HCT116 (cell line): ENCODE measurements around the gene SSX2IP. TPM values are rescaled to one million over a fixed set of nuclear protein-coding genes. Genes with fewer than 3 reads are reported as not detected.

Source experiments
- ATAC-seq: fragments of 200-7000 bp; cut with Tn5 transposase; 2 replicates; pipeline ENCODE4 v1.9.1; 2020; ENCODE audit warnings: mild to moderate bottlenecking, moderate library complexity
- BruUV-seq: library from RNA; stranded (reverse); fragments of 400-500 nt; replicated peaks from 2 replicates; lab custom pipeline; 2021; lab: Mats Ljungman, UMichigan
- CTCF ChIA-PET: fragments of 300-600 bp; sonication (Branson Sonifier 250); formaldehyde crosslinking; loops from one replicate; lab custom pipeline; 2021; ENCODE audit warnings: antibody characterized with exemption; lab: Charles Lee
- POLR2A ChIA-PET: fragments of 300-600, 350-600 bp; sonication (Branson Sonifier 250); formaldehyde crosslinking; loops from one replicate; lab custom pipeline; 2021; ENCODE audit warnings: antibody characterized with exemption; lab: Charles Lee
- RAD21 ChIA-PET, 2 experiments: fragments of 300-600 bp; sonication (Branson Sonifier 250); formaldehyde crosslinking; loops; one replicate each; lab custom pipeline; 2023; ENCODE audit warnings: low total read pairs in 2 of 2; ENCODE audit not compliant: uncharacterized antibody in 2 of 2, unreplicated experiment in 2 of 2, low non-redundant PET in 1 of 2; lab: Charles Lee
- DNase-seq: peaks from one replicate; pipeline ENCODE4 v3.0.0-alpha.2; 2010; ENCODE audit warnings: low read depth, low spot score
- H2AFZ ChIP-seq: fragments of 200-600 bp; shearing (Covaris generic), sonication (generic); 2 replicates; pipeline ENCODE4 v1.6.1; 2017; ENCODE audit warnings: low read depth, mixed run types, mixed read lengths, antibody characterized with exemption, low read length; ENCODE audit not compliant: poor library complexity, severe bottlenecking
- H3K27ac ChIP-seq: 2 replicates; pipeline ENCODE4 v1.5.1; 2012; ENCODE audit warnings: low read depth, low read length
- H3K27me3 ChIP-seq: fragments of 200-600 bp; sonication (generic); 2 replicates; pipeline ENCODE4 v1.6.1; 2016; ENCODE audit warnings: mixed run types, low read length, mixed read lengths; ENCODE audit not compliant: insufficient read depth
- H3K36me3 ChIP-seq, 2 experiments: fragments of 200-500 bp in 1 of 2; fragments of 200-600 bp in 1 of 2; sonication (Bioruptor generic) in 1 of 2; sonication (generic) in 1 of 2; 2 replicates each; pipeline versions ENCODE4 v1.5.1 to v1.6.1; 2014 to 2016; ENCODE audit warnings: low read length in 2 of 2, inconsistent platforms in 1 of 2, mixed read lengths in 1 of 2, mixed run types in 1 of 2; ENCODE audit not compliant: insufficient read depth in 2 of 2, control insufficient read depth in 1 of 2
- H3K4me1 ChIP-seq, 2 experiments: fragments of 200-600 bp in 1 of 2; sonication (generic) in 1 of 2; 2 replicates each; pipeline versions ENCODE4 v1.5.1 to v1.6.1; 2012 to 2017; ENCODE audit warnings: low read length in 2 of 2, inconsistent platforms in 1 of 2, mild to moderate bottlenecking in 1 of 2, mixed read lengths in 1 of 2, mixed run types in 1 of 2, moderate library complexity in 1 of 2; ENCODE audit not compliant: insufficient read depth in 2 of 2, control insufficient read depth in 1 of 2
- H3K4me2 ChIP-seq: fragments of 200-600 bp; sonication (generic); 2 replicates; pipeline ENCODE4 v1.6.1; 2017; ENCODE audit warnings: mixed run types, low read length, mixed read lengths
- H3K4me3 ChIP-seq, 2 experiments: fragments of 200-600 bp in 1 of 2; sonication (generic) in 1 of 2; replicated peaks in 1 of 2; 2 replicates each; pipeline ENCODE4 v1.5.1; 2011 to 2016; ENCODE audit warnings: low read length in 2 of 2, control low read depth in 1 of 2, low read depth in 1 of 2, mild to moderate bottlenecking in 1 of 2, mixed read lengths in 1 of 2, mixed run types in 1 of 2
- H3K79me2 ChIP-seq: fragments of 200-600 bp; sonication (generic); 2 replicates; pipeline ENCODE4 v1.6.1; 2017; ENCODE audit warnings: mild to moderate bottlenecking, mixed run types, low read length, moderate library complexity, mixed read lengths; ENCODE audit not compliant: insufficient read depth
- H3K9ac ChIP-seq: fragments of 200-600 bp; sonication (generic); 2 replicates; pipeline ENCODE4 v1.6.1; 2016; ENCODE audit warnings: low read length, mixed read lengths
- H3K9me2 ChIP-seq: fragments of 200-600 bp; sonication (generic), shearing (Covaris generic); 2 replicates; pipeline ENCODE4 v1.6.1; 2017; ENCODE audit warnings: mixed run types, mild to moderate bottlenecking, moderate library complexity; ENCODE audit not compliant: insufficient read depth
- H3K9me3 ChIP-seq, 2 experiments: fragments of 200-500 bp in 1 of 2; fragments of 200-600 bp in 1 of 2; sonication (Bioruptor generic) in 1 of 2; sonication (generic) in 1 of 2; 2 replicates each; pipeline ENCODE4 v1.6.1; 2014 to 2017; ENCODE audit warnings: low read length in 2 of 2, mixed read lengths in 2 of 2, inconsistent platforms in 1 of 2, low read depth in 1 of 2, mild to moderate bottlenecking in 1 of 2, mixed run types in 1 of 2, moderate library complexity in 1 of 2; ENCODE audit not compliant: control insufficient read depth in 1 of 2, insufficient read depth in 1 of 2
- H4K20me1 ChIP-seq: fragments of 200-600 bp; sonication (generic), shearing (Covaris generic); 2 replicates; pipeline ENCODE4 v1.6.1; 2017; ENCODE audit warnings: mixed run types, mild to moderate bottlenecking, moderate library complexity; ENCODE audit not compliant: insufficient read depth
- CBX3 ChIP-seq: IDR thresholded peaks from 2 replicates; pipeline ENCODE4 v1.6.1; 2012; ENCODE audit warnings: low read depth
- CEBPB ChIP-seq: IDR thresholded peaks from 2 replicates; pipeline ENCODE4 v1.6.1; 2012; ENCODE audit warnings: low read depth
- EGR1 ChIP-seq: IDR thresholded peaks from 2 replicates; pipeline ENCODE4 v1.6.1; 2012; ENCODE audit warnings: low read depth
- ELF1 ChIP-seq: IDR thresholded peaks from 2 replicates; pipeline ENCODE4 v1.6.1; 2012; ENCODE audit warnings: low read depth, borderline replicate concordance
- EZH2 ChIP-seq: fragments of 200-600 bp; sonication (generic); IDR thresholded peaks from 2 replicates; pipeline ENCODE4 v1.6.1; 2017; ENCODE audit warnings: antibody characterized with exemption, mixed run types
- EZH2phosphoT487 ChIP-seq: fragments of 200-600 bp; IDR thresholded peaks from 2 replicates; pipeline ENCODE4 v1.6.1; 2018; ENCODE audit warnings: antibody characterized with exemption, borderline replicate concordance
- FOSL1 ChIP-seq: IDR thresholded peaks from 2 replicates; pipeline ENCODE4 v1.6.1; 2012; ENCODE audit warnings: low read depth
- POLR2AphosphoS5 ChIP-seq: IDR thresholded peaks from 2 replicates; pipeline ENCODE4 v1.6.1; 2011; ENCODE audit warnings: mild to moderate bottlenecking, low read depth, low read length, moderate library complexity
- SIN3A ChIP-seq: IDR thresholded peaks from 2 replicates; pipeline ENCODE4 v1.6.1; 2012; ENCODE audit warnings: low read depth
- TCF7L2 ChIP-seq: IDR thresholded peaks from 2 replicates; pipeline ENCODE4 v1.7.0; 2011; ENCODE audit warnings: borderline replicate concordance, inconsistent platforms; ENCODE audit not compliant: insufficient read depth, insufficient read length; ENCODE audit errors: extremely low read depth
- YY1 ChIP-seq: IDR thresholded peaks from 2 replicates; pipeline ENCODE4 v1.6.1; 2011; ENCODE audit warnings: low read length, low read depth, moderate library complexity, mild to moderate bottlenecking; ENCODE audit not compliant: insufficient replicate concordance; ENCODE audit errors: extremely low read depth
- ZFX ChIP-seq: fragments of 450-650 bp; IDR thresholded peaks from 2 replicates; pipeline ENCODE4 v1.6.1; 2017
- intact Hi-C: fragments of 100-400 bp; cut with micrococcal nuclease; formaldehyde crosslinking; loops from 2 replicates; pipeline ENCODE4 v1.10.0; 2022
- total RNA-seq: library from RNA; stranded (reverse); gene quantifications from one replicate; pipeline ENCODE4 v1.2.1, GENCODE V29; 2021; ENCODE audit not compliant: unreplicated experiment
- TF ChIP-seq, protein P1 (sequence below), 3 experiments: fragments of 200-600 bp in 1 of 3; sonication (generic) in 1 of 3; IDR thresholded peaks in 2 of 3; conservative IDR thresholded peaks in 1 of 3; 2 replicates each; pipeline ENCODE4 v1.5.1; 2012 to 2017; ENCODE audit warnings: low read depth in 2 of 3, low read length in 2 of 3, antibody characterized with exemption in 1 of 3, borderline replicate concordance in 1 of 3, control low read depth in 1 of 3, mild to moderate bottlenecking in 1 of 3, mixed read lengths in 1 of 3, mixed run types in 1 of 3, moderate library complexity in 1 of 3; ENCODE audit not compliant: insufficient read depth in 1 of 3
- TF ChIP-seq, protein P2 (sequence below): IDR thresholded peaks from 2 replicates; pipeline ENCODE4 v1.6.1; 2012; ENCODE audit warnings: low read depth
- TF ChIP-seq, protein P3 (sequence below): IDR thresholded peaks from 2 replicates; pipeline ENCODE4 v1.6.1; 2012

Gene SSX2IP
- total RNA-seq, 1 experiment from 2014 or later = 51.5 TPM

DNA sequence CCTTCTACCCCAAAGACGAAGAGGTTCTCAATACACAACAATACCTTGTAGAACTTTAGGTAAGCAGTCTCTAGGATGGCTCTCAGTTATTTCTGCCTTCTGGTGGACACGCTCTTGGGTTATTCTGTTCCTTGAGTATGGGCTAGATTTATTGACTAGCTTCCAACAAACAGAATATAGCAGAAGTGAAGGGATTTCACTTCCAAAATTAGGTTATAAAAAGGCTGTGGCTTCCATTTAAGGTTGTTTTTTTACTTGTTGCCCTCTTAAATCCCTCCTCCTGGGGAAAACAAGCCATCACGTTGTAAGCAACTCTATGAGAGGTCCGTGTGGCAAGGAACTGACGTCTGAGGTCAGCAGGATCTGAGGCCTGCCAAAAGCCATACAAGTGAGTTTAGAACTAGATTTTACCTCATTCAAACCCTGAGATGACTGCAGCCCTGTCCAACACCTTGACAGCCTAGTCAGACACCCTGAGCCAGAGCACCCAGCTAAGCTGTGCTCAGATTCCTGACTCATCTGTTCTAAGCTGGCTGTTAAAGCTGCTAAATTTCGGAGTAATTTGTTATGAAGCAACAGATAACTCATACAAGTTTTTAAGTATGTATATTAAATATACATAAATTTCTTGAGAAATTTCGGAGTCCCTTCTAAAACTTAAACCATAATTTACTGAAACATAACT, 12.7 kb downstream of the SSX2IP start:
- ChIA-PET CTCF (interaction anchor here (1.5 kb wide), 1 partner anchor 47 kb away, joined by 4 read pairs; no protein-coding TSS in a partner anchor), POLR2A (no interaction called here), RAD21 (no interaction called here)
- Histone ChIP-seq H3K9me3 (no peaks in the 10 kb centered on the region), H3K27ac (no peak overlapping the region), H3K9ac (no peak overlapping the region), H3K4me2 (no peak overlapping the region), H4K20me1 (no peaks in the 10 kb centered on the region), H3K4me1 (0 out of 4 replicates have a peak, but pooled peaks cover 0 to 3% of the 10 kb centered on the region in 2 experiments), H3K36me3 (no peaks in the 10 kb centered on the region), H3K9me2 (no peaks in the 10 kb centered on the region), H3K79me2 (peaks cover 92% of the 10 kb centered on the region), H2AFZ (no peak overlapping the region), H3K4me3 (no peak overlapping the region), H3K27me3 (no peaks in the 10 kb centered on the region)
- intact Hi-C loops = no loop called here
- TF ChIP-seq EGR1 = no peak
- ATAC-seq (no peak), DNase-seq (no peak)
- BruUV-seq = no TSS peak

DNA sequence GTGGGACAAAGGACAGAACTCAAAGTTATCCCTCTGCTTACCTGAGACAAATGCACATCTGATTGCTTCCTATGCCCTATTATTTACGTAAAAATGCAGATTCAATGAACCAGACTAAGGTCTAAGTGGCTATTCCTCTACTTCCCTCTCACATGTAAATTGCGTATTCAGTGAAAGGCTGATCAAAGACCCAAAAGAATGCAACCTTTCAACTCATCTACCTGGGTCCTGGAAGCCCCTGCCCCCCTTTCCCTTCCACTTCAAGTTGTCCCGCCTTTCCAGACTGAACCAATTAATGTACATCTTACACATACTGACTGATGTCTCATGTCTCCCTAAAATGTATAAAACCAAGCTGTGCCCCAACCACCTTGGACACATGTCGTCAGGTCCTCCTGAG, 14.6 kb downstream of the SSX2IP start:
- Histone ChIP-seq H3K27me3 (no peaks in the 10 kb centered on the region), H3K36me3 (no peaks in the 10 kb centered on the region), H3K9me2 (no peaks in the 10 kb centered on the region), H4K20me1 (no peaks in the 10 kb centered on the region), H3K4me3 (no peak overlapping the region), H3K9ac (no peak overlapping the region), H3K4me1 (0 out of 4 replicates have a peak, but pooled peaks cover 0 to 3% of the 10 kb centered on the region in 2 experiments), H3K79me2 (peaks cover 90% of the 10 kb centered on the region), H3K9me3 (no peaks in the 10 kb centered on the region), H2AFZ (no peak overlapping the region), H3K27ac (no peak overlapping the region), H3K4me2 (no peak overlapping the region)
- ChIA-PET POLR2A (no interaction called here), CTCF (interaction anchor here (1.5 kb wide), 1 partner anchor 49 kb away, joined by 4 read pairs; no protein-coding TSS in a partner anchor), RAD21 (no interaction called here)
- ATAC-seq (no peak), DNase-seq (no peak)
- intact Hi-C loops = no loop called here
- no TSS peak for BruUV-seq
- TF ChIP-seq, protein P1, sequence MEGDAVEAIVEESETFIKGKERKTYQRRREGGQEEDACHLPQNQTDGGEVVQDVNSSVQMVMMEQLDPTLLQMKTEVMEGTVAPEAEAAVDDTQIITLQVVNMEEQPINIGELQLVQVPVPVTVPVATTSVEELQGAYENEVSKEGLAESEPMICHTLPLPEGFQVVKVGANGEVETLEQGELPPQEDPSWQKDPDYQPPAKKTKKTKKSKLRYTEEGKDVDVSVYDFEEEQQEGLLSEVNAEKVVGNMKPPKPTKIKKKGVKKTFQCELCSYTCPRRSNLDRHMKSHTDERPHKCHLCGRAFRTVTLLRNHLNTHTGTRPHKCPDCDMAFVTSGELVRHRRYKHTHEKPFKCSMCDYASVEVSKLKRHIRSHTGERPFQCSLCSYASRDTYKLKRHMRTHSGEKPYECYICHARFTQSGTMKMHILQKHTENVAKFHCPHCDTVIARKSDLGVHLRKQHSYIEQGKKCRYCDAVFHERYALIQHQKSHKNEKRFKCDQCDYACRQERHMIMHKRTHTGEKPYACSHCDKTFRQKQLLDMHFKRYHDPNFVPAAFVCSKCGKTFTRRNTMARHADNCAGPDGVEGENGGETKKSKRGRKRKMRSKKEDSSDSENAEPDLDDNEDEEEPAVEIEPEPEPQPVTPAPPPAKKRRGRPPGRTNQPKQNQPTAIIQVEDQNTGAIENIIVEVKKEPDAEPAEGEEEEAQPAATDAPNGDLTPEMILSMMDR (IDR thresholded peaks at IDR 0.05 in 2 of 3, conservative IDR thresholded peaks at IDR 0.05 in 1 of 3; ENCODE audit: borderline replicate concordance in 1 of 3, insufficient read depth in 1 of 3, low read depth in 2 of 3, low read length in 2 of 3) = no peak
- TF ChIP-seq YY1 (no peak), SIN3A (no peak), TCF7L2 (no peak), CBX3 (no peak), ELF1 (no peak), POLR2AphosphoS5 (no peak), CEBPB (no peak), ZFX (no peak), EZH2phosphoT487 (no peak), FOSL1 (no peak), EZH2 (no peak)
- TF ChIP-seq, protein P2, sequence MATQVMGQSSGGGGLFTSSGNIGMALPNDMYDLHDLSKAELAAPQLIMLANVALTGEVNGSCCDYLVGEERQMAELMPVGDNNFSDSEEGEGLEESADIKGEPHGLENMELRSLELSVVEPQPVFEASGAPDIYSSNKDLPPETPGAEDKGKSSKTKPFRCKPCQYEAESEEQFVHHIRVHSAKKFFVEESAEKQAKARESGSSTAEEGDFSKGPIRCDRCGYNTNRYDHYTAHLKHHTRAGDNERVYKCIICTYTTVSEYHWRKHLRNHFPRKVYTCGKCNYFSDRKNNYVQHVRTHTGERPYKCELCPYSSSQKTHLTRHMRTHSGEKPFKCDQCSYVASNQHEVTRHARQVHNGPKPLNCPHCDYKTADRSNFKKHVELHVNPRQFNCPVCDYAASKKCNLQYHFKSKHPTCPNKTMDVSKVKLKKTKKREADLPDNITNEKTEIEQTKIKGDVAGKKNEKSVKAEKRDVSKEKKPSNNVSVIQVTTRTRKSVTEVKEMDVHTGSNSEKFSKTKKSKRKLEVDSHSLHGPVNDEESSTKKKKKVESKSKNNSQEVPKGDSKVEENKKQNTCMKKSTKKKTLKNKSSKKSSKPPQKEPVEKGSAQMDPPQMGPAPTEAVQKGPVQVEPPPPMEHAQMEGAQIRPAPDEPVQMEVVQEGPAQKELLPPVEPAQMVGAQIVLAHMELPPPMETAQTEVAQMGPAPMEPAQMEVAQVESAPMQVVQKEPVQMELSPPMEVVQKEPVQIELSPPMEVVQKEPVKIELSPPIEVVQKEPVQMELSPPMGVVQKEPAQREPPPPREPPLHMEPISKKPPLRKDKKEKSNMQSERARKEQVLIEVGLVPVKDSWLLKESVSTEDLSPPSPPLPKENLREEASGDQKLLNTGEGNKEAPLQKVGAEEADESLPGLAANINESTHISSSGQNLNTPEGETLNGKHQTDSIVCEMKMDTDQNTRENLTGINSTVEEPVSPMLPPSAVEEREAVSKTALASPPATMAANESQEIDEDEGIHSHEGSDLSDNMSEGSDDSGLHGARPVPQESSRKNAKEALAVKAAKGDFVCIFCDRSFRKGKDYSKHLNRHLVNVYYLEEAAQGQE = no peak
- TF ChIP-seq, protein P3, sequence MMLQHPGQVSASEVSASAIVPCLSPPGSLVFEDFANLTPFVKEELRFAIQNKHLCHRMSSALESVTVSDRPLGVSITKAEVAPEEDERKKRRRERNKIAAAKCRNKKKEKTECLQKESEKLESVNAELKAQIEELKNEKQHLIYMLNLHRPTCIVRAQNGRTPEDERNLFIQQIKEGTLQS = no peak
